Upper lobe of right lung (tissue), 1 donor: ENCODE data around the gene CEP97. TPM values are rescaled to one million over a fixed set of nuclear protein-coding genes. Genes with fewer than 3 reads are reported as not detected.

Source experiments
- ATAC-seq: fragments of 200-7000 bp; cut with Tn5 transposase; one replicate; pipeline ENCODE4 v1.9.1; 2020; ENCODE audit warnings: mild to moderate bottlenecking, moderate library complexity
- DNase-seq: peaks from one replicate; pipeline ENCODE4 v3.0.0-alpha.2; 2020
- H3K27ac ChIP-seq: fragments of 200-600 bp; one replicate; pipeline ENCODE4 v1.8.0; 2022
- H3K27me3 ChIP-seq: fragments of 200-600 bp; one replicate; pipeline ENCODE4 v1.8.0; 2022; ENCODE audit warnings: mild to moderate bottlenecking
- H3K36me3 ChIP-seq: fragments of 200-600 bp; one replicate; pipeline ENCODE4 v1.8.0; 2022
- H3K4me1 ChIP-seq: fragments of 200-600 bp; one replicate; pipeline ENCODE4 v1.8.0; 2022
- H3K4me3 ChIP-seq: fragments of 200-600 bp; one replicate; pipeline ENCODE4 v1.8.0; 2022; ENCODE audit warnings: mild to moderate bottlenecking
- H3K9me3 ChIP-seq: fragments of 200-600 bp; one replicate; pipeline ENCODE4 v1.8.0; 2022
- CTCF ChIP-seq: fragments of 200-600 bp; IDR thresholded peaks from one replicate; pipeline ENCODE4 v1.8.0; 2022; ENCODE audit warnings: antibody characterized with exemption
- intact Hi-C: fragments of 100-400 bp; cut with DNase I; formaldehyde crosslinking; loops from one replicate; pipeline ENCODE4 v1.11.0; 2022
- total RNA-seq: library from RNA; stranded (reverse); fragmentation: NEBNext Ultra II Directional; extraction: Animal tissue kit (Norgen Biotek cat#: 25700); gene quantifications from one replicate; pipeline ENCODE4 v1.2.1, GENCODE V29; 2021
- donor health status: DM: no; HTN: yes; CAD: no; lungs with severe emphysema.

The CEP97 gene
- total RNA-seq, 1 donor from 2014 or later: 7.6 TPM

DNA sequence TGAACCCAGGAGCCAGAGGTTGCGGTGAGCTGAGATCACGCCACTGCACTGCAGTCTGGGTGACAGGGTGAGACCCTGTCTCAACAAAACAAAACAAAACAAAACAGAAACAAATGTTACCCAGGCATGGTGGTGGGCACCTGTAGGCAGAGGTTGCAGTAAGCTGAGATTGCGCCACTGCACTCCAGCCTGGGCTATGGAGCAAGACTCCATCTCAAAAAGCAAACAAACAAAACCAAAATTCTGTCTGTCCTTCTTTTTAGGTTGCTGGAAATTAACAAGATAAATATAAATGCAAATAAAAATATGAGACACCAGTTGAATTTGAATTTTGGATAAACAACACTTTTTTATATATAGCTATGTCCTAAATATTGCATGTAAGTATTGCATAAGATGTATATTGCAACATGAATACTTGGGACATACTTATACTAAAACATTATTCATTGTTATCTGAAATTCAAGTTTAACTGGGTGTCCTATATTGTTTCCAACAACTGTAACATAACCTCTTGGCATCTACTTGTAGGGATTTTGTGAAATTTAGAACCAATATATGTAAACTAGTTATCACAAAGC, 4.7 kb upstream of the CEP97 start:
- no peak overlapping the region for H3K4me3 ChIP-seq
- no peaks in the 10 kb centered on the region for H3K27me3 ChIP-seq
- peaks cover 3% of the 10 kb centered on the region for H3K4me1 ChIP-seq
- no peaks in the 10 kb centered on the region for H3K9me3 ChIP-seq
- DNase-seq (no peak), ATAC-seq (no peak)
- no peak overlapping the region for H3K27ac ChIP-seq
- intact Hi-C loops: no loop called here
- TF ChIP-seq CTCF: no peak
- H3K36me3 ChIP-seq: no peaks in the 10 kb centered on the region

GRCh38 chr3:101720851-101721840, 3.3 kb upstream of the CEP97 start:
- H3K27ac ChIP-seq: no peak overlapping the region
- H3K27me3 ChIP-seq: no peaks in the 10 kb centered on the region
- intact Hi-C loops: no loop called here
- ATAC-seq (no peak), DNase-seq (no peak)
- no peaks in the 10 kb centered on the region for H3K9me3 ChIP-seq
- no peaks in the 10 kb centered on the region for H3K36me3 ChIP-seq
- H3K4me3 ChIP-seq: no peak overlapping the region
- no peak for TF ChIP-seq CTCF
- peaks cover 9% of the 10 kb centered on the region for H3K4me1 ChIP-seq

- Histone ChIP-seq H3K9me3 (no peaks in the 10 kb centered on the region), H3K27me3 (no peaks in the 10 kb centered on the region), H3K36me3 (no peaks in the 10 kb centered on the region), H3K4me1 (peaks cover 9% of the 10 kb centered on the region), H3K4me3 (no peak overlapping the region), H3K27ac (no peak overlapping the region)
- DNase-seq (no peak), ATAC-seq (no peak)
- intact Hi-C loops: no loop called here
- TF ChIP-seq CTCF: no peak
Observed at GRCh38 chr3:101722394-101723173, 1.8 kb upstream of the CEP97 start.

DNA sequence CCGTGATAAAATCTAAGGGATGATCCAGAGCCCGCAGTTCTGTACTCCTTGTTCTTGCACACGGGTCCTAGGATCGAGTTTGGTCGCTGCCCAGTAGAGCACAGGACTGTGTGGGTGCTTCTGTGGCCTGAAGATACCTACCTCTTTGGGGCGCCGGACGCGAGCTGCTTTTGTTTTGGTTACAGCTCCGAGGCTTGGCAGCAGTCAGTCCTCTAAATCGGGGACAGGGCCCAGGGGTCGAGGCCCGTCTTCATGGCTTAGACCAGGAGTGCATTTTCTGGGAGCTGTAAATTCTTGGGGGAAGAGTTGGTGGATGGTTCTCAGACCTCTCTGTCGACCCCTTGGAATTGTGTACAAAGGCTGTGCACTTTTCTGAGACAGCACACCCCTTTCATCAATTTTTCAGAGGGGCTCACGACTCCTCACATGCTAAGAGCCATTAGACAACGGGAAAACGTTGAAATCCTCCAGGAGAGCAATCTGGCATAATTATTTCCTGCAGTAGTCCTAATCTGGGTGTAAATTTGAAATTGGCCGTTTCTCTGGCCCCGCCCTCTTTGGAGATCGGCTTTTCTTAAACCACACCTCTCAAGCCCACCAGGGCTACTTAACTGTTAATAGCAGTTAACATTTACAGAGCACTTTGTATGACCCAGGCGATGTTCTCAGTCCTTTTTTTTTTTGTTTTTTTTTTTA, 928 bp downstream of the CEP97 start:
- no peak for TF ChIP-seq CTCF
- H3K27ac ChIP-seq: peak overlapping the region; percentile 75
- intact Hi-C loops: no loop called here
- no peak for DNase-seq
- peaks cover 9% of the 10 kb centered on the region for H3K4me1 ChIP-seq
- peak overlapping the region; percentile 75 for H3K4me3 ChIP-seq
- no peaks in the 10 kb centered on the region for H3K9me3 ChIP-seq
- H3K36me3 ChIP-seq: peaks cover 9% of the 10 kb centered on the region
- H3K27me3 ChIP-seq: no peaks in the 10 kb centered on the region
- peak; percentile 15 for ATAC-seq

- ATAC-seq (no peak), DNase-seq (no peak)
- H3K9me3 ChIP-seq: no peaks in the 10 kb centered on the region
- no peak overlapping the region for H3K27ac ChIP-seq
- H3K27me3 ChIP-seq: no peaks in the 10 kb centered on the region
- no peak for TF ChIP-seq CTCF
- H3K36me3 ChIP-seq: peaks cover 9% of the 10 kb centered on the region
- intact Hi-C loops: no loop called here
- peak overlapping the region; percentile 75 for H3K4me3 ChIP-seq
- peaks cover 9% of the 10 kb centered on the region for H3K4me1 ChIP-seq
Observed at GRCh38 chr3:101725890-101726275, 1.5 kb downstream of the CEP97 start.
